ENCODE results near the gene TSGA10IP.

DNA sequence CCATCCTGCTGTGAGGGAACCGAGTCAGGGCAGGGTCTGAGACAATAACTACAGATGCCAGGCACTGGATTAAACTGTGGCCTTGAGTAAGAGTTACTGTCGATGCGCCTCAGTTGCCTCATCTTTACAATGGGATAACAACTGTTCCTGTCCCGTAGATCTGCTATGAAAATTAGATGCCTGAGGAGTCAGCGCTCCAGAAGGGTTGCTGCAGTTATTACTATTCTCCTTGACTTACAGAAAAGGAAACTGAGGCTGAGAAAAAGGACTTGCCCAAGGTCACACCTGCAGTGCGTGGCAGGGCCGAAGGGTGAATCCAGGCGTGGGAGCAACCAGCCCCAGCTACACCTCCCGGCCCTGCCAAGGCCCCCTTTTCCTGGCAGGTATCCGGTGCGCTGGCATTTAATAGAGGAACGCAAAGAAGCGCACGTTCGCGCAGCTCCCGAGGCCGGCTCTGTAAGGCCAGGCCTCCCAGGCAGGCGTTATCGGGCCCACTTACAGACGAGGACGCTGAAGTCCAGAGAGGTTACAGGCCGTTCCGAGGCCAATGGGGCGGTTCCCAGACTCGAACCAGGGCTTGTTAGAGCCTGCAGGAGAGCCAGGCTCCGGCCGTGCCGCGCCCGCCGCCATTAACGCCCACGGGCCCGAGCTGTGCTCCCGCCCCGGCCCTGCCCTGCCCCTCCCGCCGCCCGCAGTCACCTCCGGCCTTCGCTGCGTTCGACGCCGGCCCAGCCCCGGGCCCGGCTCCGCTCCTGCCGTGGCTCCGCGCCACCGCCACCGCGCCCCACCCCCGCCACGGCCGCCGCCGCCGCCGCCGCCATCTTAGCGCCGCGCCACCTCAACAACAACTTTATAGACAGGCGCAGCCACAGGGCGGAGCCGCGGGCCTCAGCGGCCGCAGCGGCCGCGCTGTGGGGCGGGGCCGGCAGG is 26.8 kb upstream of the TSGA10IP start, which contains the start of gene C11orf68:
- no peak for TF ChIP-seq CTCF (IDR thresholded peaks at IDR 0.05; ENCODE audit: low read depth, low read length)
- TF ChIP-seq POLR2A (IDR thresholded peaks at IDR 0.05; ENCODE audit: extremely low read depth, insufficient read length), result peak; percentile 28
- peak; percentile 66 for TF ChIP-seq MYC (IDR thresholded peaks at IDR 0.05; ENCODE audit: low read depth, low read length)
- TF ChIP-seq MAX (IDR thresholded peaks at IDR 0.05; ENCODE audit: low read depth, low read length), result no peak

All from NB4 (cell line).